AG10803 (cell line): Measurements from ENCODE around the gene ZNF804B.

Experiments
- DNase-seq: peaks from one replicate; pipeline ENCODE4 v3.0.0; 2010; ENCODE audit warnings: low read depth
- H3K4me3 ChIP-seq: 2 replicates; pipeline ENCODE4 v1.5.1; 2011; ENCODE audit warnings: mild to moderate bottlenecking, low read length, control low read depth
- TF ChIP-seq, protein P1 (sequence below): conservative IDR thresholded peaks from 2 replicates; pipeline ENCODE4 v1.5.1; 2011; ENCODE audit warnings: mild to moderate bottlenecking, low read length, control low read depth, inconsistent platforms

Gene ZNF804B

DNA sequence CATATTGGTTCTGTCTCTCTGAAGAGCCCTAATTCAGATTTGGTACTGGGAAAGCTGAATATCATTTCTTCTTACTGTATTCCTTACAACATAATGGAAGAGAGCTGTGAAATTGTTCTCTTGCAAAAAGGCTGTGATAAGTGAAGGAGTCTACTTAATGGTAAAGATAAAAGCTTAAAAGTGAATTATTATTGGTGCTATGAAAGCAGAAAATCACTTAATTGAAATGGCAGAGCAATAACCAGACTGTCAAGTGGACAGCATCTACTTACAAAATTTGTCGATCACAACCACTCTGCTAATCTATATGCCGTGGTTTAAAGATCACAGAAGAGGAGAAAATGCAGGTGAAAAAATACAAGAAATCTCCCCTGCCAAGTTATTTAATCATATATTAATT is 300.7 kb downstream of the ZNF804B start:
- H3K4me3 ChIP-seq, result no peak overlapping the region
- TF ChIP-seq, protein P1, sequence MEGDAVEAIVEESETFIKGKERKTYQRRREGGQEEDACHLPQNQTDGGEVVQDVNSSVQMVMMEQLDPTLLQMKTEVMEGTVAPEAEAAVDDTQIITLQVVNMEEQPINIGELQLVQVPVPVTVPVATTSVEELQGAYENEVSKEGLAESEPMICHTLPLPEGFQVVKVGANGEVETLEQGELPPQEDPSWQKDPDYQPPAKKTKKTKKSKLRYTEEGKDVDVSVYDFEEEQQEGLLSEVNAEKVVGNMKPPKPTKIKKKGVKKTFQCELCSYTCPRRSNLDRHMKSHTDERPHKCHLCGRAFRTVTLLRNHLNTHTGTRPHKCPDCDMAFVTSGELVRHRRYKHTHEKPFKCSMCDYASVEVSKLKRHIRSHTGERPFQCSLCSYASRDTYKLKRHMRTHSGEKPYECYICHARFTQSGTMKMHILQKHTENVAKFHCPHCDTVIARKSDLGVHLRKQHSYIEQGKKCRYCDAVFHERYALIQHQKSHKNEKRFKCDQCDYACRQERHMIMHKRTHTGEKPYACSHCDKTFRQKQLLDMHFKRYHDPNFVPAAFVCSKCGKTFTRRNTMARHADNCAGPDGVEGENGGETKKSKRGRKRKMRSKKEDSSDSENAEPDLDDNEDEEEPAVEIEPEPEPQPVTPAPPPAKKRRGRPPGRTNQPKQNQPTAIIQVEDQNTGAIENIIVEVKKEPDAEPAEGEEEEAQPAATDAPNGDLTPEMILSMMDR, result no peak
- DNase-seq, result no peak

DNA sequence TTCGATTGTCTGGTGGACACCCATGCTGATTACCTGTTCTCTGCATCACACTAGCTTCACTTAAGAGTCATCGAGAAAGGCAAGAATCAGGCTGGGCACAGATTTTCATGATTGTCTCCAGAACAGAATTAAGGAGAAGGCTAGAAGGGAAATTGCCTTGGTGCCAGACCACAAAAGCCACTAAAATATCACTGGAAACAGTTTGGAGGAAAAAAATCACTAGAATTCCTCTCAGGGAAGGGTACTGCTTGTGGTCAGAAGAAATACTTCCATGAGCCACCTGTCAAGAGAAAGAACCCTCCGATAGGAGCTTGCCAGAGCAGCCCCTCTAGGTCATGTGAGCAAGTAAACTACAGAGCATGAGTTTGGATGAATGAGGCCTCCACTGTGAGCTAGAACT is 305.3 kb downstream of the ZNF804B start:
- DNase-seq, result no peak
- TF ChIP-seq, protein P1, result no peak
- H3K4me3 ChIP-seq, result no peak overlapping the region

DNA sequence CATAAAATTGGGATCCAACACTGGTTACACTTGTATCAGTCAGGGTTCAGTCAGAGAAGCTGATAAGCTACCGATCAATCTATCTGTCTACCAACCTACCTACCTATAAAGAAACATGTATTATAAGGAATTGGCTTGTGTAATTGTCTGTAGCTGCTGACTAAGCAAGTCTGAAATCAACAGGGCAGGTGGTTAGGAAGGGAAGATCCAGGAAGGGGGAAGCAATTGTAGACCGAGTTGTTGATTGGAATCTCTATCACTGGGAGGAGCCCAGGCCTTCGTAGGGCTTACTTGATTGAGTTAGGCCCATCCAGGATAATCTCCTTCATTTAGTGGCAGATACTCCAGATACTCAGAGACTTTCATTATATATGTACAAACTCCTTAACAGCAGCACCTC is 307.5 kb downstream of the ZNF804B start:
- TF ChIP-seq, protein P1, result no peak
- DNase-seq, result no peak
- no peak overlapping the region for H3K4me3 ChIP-seq

DNA sequence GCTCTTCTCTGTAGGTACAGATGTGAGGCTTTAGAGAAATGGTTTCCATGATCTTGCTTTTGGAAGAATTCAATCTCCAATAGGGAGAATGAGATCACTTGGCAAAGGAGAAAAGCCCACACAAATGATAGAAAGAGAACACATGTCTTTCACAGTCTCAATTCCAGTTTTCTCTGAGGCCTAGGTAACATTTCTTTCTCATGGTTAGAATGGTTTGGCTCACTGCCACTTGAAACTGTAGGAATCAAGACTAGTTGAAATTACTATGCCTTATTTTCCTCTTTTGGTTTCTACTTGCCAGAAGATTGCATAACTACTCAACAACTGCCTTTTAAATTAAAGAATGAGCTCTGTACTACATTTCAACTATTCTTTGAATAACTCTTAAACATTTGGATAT is 312.6 kb downstream of the ZNF804B start:
- no peak overlapping the region for H3K4me3 ChIP-seq
- TF ChIP-seq, protein P1, result no peak
- DNase-seq, result no peak

DNA sequence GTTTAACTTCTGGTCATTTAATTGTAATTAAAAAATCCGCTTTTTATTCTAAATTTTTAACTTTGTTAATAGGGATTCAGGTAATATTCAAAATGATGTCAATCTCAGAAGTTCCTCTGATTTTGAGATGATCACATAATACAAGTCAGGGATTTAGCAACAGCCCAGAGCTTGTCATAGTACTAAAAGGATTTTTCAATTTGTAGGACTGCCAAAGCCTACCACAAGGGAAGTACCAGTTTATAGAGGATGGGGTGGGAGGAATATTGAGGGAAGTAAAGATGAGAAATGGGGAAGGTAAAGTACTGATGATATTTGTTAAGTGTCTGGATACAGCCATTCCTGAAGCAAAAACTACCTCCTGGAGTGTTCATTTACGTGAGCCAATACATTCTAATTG is 314.3 kb downstream of the ZNF804B start:
- H3K4me3 ChIP-seq, result no peak overlapping the region
- TF ChIP-seq, protein P1, result no peak
- DNase-seq, result no peak

DNA sequence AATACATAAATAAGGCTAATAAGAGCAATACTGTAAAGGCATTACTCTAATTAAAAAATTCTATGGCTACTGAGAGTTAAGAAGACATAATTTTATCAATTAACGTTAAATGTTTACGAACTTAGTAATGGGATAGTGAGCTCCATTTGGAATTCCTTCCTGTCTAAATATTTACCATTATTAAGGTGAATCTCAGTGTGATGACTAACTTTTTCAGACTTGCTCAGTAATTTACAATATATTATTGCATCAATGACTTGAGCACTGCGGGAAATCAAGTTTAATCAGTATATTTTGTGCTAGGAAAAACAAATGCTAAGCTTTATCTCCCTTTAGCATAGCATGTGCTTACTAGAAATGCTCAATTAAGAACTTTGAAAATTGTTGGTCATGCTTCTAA is 318.5 kb downstream of the ZNF804B start:
- H3K4me3 ChIP-seq, result no peak overlapping the region
- TF ChIP-seq, protein P1, result no peak
- DNase-seq, result no peak

DNA sequence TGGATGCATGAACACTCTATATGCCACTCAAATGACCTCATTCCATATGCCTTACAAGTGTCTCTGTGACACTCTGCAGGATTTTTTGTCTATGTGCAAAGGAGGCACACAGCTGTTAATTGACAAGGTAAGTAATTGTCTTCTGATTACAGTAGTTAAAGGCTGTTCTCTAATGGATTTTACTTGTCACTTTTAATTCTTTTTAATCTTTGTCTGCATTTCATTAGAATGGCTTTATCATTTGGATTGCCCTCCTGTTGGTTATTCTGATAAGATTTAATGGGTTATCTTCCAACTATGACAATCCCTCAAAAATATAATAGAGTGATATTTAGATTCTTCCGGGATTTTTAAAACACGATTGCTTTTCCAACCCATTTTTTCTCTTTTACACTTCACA is 326.1 kb downstream of the ZNF804B start:
- DNase-seq, result no peak
- H3K4me3 ChIP-seq, result no peak overlapping the region
- TF ChIP-seq, protein P1, result no peak
